SHP77 (cell line): Measurements from ENCODE around the gene TM4SF1.
"Not testable (repeated sequence)": the region's sequence is repeated elsewhere in the genome, so short reads cannot be mapped to it uniquely, and the experiment has no call there.

ENCODE experiments used
- DNase-seq, 2 experiments: peaks; one replicate each; lab custom pipeline; 2025; lab: John Stamatoyannopoulos, UW

TM4SF1 gene

DNA sequence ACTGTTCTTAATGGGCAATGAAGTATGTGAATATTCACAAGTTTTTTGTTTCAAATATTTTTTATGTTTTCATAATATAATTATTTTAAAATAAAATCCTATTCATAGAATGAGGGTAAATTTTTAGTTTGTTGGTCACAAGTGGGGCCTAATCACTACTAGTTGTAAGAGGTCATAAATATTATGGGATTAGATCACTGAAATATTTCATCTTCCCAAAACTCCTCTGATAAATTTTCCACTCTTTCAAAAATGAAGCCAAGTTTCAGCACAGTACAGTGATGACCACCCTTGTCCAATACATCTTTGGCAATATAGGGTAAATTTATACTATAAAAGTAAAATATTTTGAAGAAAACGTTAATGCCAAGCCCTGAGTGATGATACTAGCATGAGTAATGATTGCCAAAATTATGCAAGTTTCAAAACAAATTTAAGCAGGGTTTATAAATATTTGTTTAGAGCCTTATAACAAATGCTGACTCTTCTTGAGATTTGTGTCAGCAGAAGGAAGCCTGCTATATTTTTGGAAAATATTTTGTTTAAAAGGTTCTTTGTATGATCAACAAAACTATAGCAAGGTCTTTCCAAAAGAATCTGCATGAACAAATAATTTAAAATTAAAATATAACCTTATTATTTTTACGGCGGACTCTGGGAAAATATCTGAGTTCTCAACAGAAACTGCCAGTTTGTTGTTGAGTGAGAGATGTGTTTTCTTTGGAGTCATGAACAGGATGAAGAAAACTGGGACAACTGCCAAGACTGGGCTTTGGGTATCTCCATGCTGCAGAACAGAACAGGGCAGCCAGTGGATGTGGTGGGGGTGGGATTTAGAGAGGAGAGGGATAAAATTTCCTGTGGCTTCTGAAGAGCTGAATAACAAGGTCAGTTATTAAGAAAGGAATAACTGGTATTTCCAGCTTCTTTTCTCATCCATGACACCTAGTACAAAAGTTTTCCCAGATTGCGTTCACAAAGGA is 17.9 kb upstream of the TM4SF1 start:
- peak; percentile 74 to 91 for DNase-seq

DNA sequence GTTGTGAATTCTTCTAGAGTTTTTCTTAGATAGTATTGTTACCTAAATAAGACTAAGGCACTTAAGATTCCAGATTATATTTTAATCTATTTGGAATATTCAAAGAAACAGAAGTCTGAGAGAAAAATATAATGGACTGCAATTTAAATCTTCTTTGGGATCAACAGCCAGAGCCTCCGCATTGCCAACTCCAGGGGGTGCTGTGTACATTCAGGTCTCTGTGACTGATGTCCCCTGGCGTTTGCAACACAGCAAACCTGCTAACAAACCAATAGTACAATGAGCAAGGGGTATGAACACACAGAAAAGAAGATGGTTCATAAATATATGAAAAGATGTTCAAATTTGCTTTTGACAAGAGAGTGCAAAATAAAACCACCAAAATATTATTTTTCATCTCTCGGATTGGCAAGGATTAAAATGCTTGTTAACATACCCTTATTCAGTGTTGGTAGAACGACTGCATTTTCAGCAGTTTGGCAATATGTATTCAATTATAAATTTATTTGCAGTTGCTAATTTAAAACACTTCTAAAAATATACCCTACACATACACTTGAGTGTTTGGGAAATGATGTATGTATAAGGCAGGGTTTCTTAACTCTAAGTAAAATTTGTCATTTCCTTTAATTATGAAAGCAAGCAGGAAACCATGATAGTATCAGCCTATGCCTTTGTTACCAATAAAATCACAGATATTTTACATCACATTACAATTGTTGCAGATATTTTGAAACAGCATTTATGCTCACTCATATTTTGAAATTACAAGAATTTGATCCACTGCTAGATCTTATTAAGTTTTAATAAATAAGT is 16.1 kb upstream of the TM4SF1 start:
- peak; percentile 86 to 94 for DNase-seq

GRCh38 chr3:149391960-149392359 is 14.5 kb upstream of the TM4SF1 start:
- no peak for DNase-seq

DNA sequence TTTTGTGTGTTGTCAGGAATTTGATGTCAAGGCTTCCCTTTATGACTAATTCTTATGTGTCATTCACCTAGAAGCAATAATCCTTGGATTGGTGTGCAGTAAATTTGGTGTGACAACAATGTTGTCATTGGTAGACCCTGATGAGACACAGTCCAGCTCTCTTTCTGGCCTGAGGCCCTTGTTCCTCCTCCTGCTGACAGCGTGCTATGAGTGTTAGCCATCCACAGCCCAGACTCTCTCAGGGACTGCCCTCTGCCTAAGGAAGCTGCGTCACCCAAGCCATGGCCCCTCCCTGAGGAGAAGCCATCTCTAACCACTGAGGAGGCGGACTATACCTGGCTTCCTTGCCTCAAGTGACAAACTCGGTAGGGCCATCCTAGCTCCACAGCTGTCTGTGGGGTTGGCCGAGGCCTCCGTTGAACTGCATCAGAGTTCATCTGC is 13.3 kb upstream of the TM4SF1 start:
- DNase-seq: no peak

GRCh38 chr3:149390294-149390693 is 12.8 kb upstream of the TM4SF1 start:
- DNase-seq: no peak

- no peak for DNase-seq
Observed at GRCh38 chr3:149388531-149389417, 11.3 kb upstream of the TM4SF1 start.

DNA sequence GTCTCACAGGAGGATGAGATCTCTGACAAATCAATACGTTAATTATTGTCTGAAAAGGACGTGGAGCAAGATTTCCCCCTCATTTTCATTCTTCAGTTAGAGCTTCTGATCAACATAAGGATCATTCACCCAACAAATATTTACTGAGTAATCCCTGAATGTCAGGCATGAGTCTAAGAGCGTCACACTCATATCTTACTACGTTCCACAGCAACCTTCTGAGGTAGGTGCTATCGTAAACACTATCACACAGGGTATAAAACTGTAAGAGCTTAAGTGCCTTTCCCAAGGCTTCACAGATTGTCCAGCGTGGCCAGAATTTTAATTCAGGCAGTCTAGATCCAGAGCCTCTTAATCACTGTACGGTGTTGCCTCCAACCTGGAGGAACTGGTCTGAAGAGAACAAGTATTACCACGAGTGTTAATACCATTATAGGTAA is 10.6 kb upstream of the TM4SF1 start:
- DNase-seq: no peak

DNA sequence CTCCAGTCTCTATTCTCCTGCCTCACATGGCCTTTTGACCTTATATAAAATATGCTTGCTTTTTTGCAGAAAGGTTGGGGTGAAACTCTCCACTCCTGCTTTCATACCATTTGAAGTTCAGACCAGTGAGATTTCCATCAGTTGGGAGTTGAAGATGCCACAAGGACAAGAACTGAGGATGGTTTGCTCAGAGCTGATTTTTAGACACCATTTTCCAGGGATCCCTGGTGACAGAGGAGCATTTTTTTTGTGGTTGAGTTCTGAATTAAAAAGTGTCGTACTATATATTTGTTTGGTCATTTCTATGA is 8.8 kb upstream of the TM4SF1 start:
- DNase-seq: no peak

- DNase-seq: no peak
Observed at GRCh38 chr3:149385617-149386298, 8.3 kb upstream of the TM4SF1 start.

DNA sequence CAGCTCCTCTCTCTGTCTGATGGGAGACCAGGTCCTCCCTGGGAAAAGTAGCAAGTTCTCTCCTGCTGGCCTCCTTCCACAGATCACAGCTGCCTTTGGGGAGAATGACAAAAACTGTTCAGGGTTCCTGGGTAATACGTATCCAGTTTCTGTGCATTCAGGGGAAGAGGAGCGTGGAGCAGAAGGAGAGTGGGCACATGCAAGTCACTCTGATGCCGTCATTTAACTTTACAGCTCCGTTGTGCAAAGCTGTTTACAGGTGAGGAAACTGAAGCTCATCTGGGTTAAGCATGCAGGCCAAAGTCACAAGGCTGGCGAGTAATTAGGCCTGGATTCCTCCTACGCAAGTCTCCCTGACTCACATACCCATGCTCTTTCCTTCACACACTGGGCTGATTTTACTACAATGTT is 7.5 kb upstream of the TM4SF1 start:
- DNase-seq: no peak

DNA sequence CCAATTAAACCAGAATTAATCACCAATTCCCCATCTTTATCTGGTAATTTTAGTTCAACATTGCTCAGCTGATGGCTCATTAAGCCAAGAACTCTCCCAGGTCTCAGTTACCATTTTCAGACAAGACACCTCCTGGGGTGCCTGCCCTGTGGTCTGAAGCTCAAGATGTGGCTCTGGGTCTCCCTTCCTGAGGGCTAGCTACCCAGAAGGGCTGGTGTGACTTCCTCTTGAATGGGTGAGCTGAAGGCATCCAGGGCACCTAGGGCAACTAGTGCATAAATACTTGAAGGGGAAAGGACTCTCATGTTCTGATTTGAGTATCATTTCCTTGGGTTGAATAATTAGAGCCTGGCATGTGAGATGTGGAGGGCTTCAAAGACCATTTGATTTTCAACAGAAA is 6.7 kb upstream of the TM4SF1 start:
- DNase-seq: no peak

DNA sequence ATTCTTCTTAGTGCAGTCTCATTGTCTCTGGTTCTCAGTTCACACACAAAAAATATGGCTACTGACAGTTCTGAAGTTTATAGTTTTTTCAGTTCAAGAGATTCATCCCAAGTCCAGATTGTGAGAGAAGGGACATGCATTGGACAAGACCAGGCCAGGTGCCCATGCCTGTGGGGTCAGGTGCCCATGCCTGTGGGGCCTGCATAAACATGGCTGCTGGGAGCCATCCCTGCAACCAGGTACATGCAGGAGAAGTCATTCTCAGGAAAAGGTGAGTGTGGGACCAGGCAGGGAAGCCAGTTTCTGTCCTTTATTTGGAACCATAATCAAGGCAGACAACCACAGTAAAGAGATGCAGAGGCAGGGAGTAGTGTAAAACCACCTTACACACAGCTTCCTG is 6.3 kb upstream of the TM4SF1 start:
- no peak for DNase-seq

DNA sequence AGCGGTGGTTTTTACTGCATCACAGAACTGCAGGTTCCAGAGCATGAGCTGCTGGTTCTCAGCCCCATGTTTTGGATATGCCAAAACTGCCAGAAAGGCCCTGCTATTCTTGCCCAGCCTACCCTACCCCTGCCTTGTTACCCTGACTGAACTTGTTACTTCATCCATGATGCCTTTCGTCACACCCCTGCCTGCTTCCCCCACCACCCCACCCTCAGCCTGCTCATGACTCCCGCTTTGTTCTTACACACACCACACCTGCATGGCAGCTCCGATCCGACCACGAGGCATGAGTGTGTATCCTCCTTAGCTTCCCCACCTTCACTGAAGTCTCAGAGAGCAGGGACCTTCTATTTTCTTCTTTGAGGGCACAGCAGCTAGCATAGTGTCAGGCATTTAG is 5.1 kb upstream of the TM4SF1 start:
- no peak for DNase-seq

DNA sequence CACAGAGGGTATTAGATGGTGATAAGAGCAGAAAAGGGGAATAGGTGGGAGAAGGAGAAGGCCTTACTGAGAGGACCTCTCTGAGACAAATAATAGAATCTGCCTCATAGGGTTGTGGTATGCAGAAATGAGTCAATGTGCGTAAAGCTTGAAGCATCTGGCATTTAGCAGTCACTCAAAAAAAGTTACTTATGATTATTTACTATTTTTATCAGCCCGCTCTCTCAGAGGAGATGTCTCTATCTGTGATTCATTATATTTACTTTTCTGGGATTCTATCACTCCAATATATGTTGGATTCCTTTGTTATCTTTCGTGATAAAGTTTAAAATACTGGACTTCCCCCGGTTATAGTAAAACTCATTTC is 4.6 kb upstream of the TM4SF1 start:
- DNase-seq: no peak

GRCh38 chr3:149381173-149382100 is 4.0 kb upstream of the TM4SF1 start:
- no peak for DNase-seq

GRCh38 chr3:149380220-149380619 is 2.8 kb upstream of the TM4SF1 start:
- DNase-seq: not testable (repeated sequence)

- no peak for DNase-seq
Observed at GRCh38 chr3:149378478-149379309, 1.2 kb upstream of the TM4SF1 start.

GRCh38 chr3:149376718-149377407 is 586 bp downstream of the TM4SF1 start:
- peak in 1 of 2 experiments; percentile 22 for DNase-seq
